ENCODE results near the gene SALL3.

- no peak for TF ChIP-seq EZH2 (IDR thresholded peaks at IDR 0.05; ENCODE audit: low read depth, unreplicated experiment)
- TF ChIP-seq CTCF (conservative IDR thresholded peaks at IDR 0.05; ENCODE audit: low read depth in 2 of 2): no peak
- no peak for TF ChIP-seq POLR2AphosphoS5 (IDR thresholded peaks at IDR 0.05; ENCODE audit: low read depth)
- TF ChIP-seq EZH2phosphoT487 (IDR thresholded peaks at IDR 0.05; ENCODE audit: unreplicated experiment): no peak
These were observed 14.9 kb downstream of the SALL3 start for GRCh38 chr18:78994531-78994930.

Data from GM23338 (cell line).